ENCODE data around the gene HIVEP1. TPM values are rescaled to one million over a fixed set of nuclear protein-coding genes. Genes with fewer than 3 reads are reported as not detected.

Gene HIVEP1
- total and polyA plus RNA-seq, 2 of the 8 experiments (the other 6 are each of a cell fraction or from before 2014, with no cell fraction given), result 22.6 to 23.1 TPM

- no peak overlapping the region for H3K4ac ChIP-seq (replicated peaks; ENCODE audit: insufficient read length, low read depth, low read length)
- H4K91ac ChIP-seq (replicated peaks; ENCODE audit: insufficient read length, low read length), result no peak overlapping the region
- peaks cover 3 to 5% of the 10 kb centered on the region in 2 experiments for H4K20me1 ChIP-seq (replicated peaks in 1 of 2; ENCODE audit: control insufficient read depth in 1 of 2, insufficient read depth in 2 of 2, low read length in 2 of 2)
- no peak overlapping the region for H2BK20ac ChIP-seq (ENCODE audit: low read length)
- no peak overlapping the region for H3K27ac ChIP-seq (ENCODE audit: low read depth, low read length)
- peaks cover 0 to 10% (median 6%) of the 10 kb centered on the region in 4 experiments; a peak in 3 of 7 replicates for H3K4me1 ChIP-seq (replicated peaks in 1 of 4; ENCODE audit: control insufficient read depth in 3 of 4, insufficient read depth in 4 of 4, low read length in 3 of 4)
- no peak overlapping the region for H3K18ac ChIP-seq (ENCODE audit: extremely low read depth, low read length)
- no peaks in the 10 kb centered on the region for H3K9me3 ChIP-seq (ENCODE audit: insufficient read depth in 2 of 2, low read depth in 1 of 2, low read length in 1 of 2)
- POLR2A ChIA-PET (ENCODE audit: partially characterized antibody), result interaction anchor here (0.6 kb wide), 1 partner anchor 15 kb away, joined by 3 read pairs; no protein-coding TSS in a partner anchor
- no peak overlapping the region for H2AFZ ChIP-seq (ENCODE audit: low read length)
- DNase-seq (ENCODE audit: low read depth in 1 of 2, low spot score in 2 of 2), result no peak
- no peak overlapping the region for H2BK120ac ChIP-seq (replicated peaks; ENCODE audit: low read depth, low read length)
- no peak overlapping the region for H3K14ac ChIP-seq (ENCODE audit: insufficient read length)
- no peaks in the 10 kb centered on the region for H3K23me2 ChIP-seq (ENCODE audit: low read depth, low read length)
- H3K27me3 ChIP-seq (replicated peaks in 1 of 4; ENCODE audit: control insufficient read depth in 3 of 4, extremely low read depth in 1 of 4, insufficient read depth in 3 of 4, low read length in 3 of 4), result no peaks in the 10 kb centered on the region
- no peak overlapping the region for H2BK15ac ChIP-seq (ENCODE audit: low read length)
- no peak overlapping the region for H3K9ac ChIP-seq (replicated peaks in 1 of 4; ENCODE audit: extremely low read depth in 1 of 4, low read depth in 3 of 4, low read length in 3 of 4)
- 90% methylated on average over 6 of the region's 6 CpGs; no CpG with 5 or more reads in 1 of the 2 experiments for WGBS, 2 experiments (ENCODE audit: extremely low coverage in 1 of 2, insufficient coverage in 1 of 2, insufficient read length in 1 of 2, insufficient replicate concordance in 2 of 2, low coverage in 1 of 2, low lambda C conversion rate in 2 of 2, missing lambda C conversion rate in 1 of 2)
- FAIRE-seq, result no peak
- H4K8ac ChIP-seq (ENCODE audit: extremely low read depth, insufficient read depth, low read length), result no peak overlapping the region
- H3K79me1 ChIP-seq (ENCODE audit: low read depth, low read length), result peaks cover 10% of the 10 kb centered on the region; the same call in 1 of the 2 replicates
- no peak overlapping the region for H2BK12ac ChIP-seq (ENCODE audit: low read depth, low read length)
- no peak overlapping the region for H3K4me3 ChIP-seq (ENCODE audit: extremely low read depth in 1 of 4, insufficient read depth in 2 of 4, low read depth in 3 of 4, low read length in 4 of 4)
- no peak overlapping the region for H3K56ac ChIP-seq (replicated peaks; ENCODE audit: insufficient read length, low read depth, low read length)
- no peak overlapping the region for H2AK5ac ChIP-seq (ENCODE audit: low read depth, low read length)
- peaks cover 6 to 93% of the 10 kb centered on the region in 2 experiments; a peak in 3 of 4 replicates for H3K79me2 ChIP-seq (ENCODE audit: control insufficient read depth in 1 of 2, insufficient read depth in 2 of 2, low read length in 2 of 2)
- H4K5ac ChIP-seq (ENCODE audit: insufficient read length, low read depth, low read length), result no peak overlapping the region
- CTCF ChIA-PET (ENCODE audit: partially characterized antibody), result no interaction called here
- no peak overlapping the region for H3K23ac ChIP-seq (ENCODE audit: insufficient read length)
- H3K4me2 ChIP-seq (ENCODE audit: insufficient read depth in 1 of 2, low read depth in 2 of 2, low read length in 2 of 2), result no peak overlapping the region
- H2BK5ac ChIP-seq (ENCODE audit: low read depth, low read length), result no peak overlapping the region
- H3K36me3 ChIP-seq (ENCODE audit: control insufficient read depth in 2 of 4, insufficient read depth in 4 of 4, low read length in 3 of 4), result no peaks in the 10 kb centered on the region; a peak in 1 of 8 replicates
- TF ChIP-seq TAF7 (optimal IDR thresholded peaks at IDR 0.05; ENCODE audit: borderline replicate concordance, low read depth, low read length), result no peak
- no peak for TF ChIP-seq CEBPB (IDR thresholded peaks at IDR 0.05; ENCODE audit: low read depth, low read length)
- TF ChIP-seq BRCA1 (IDR thresholded peaks at IDR 0.05; ENCODE audit: low read depth, low read length), result no peak
- no peak for TF ChIP-seq SIN3A (conservative IDR thresholded peaks at IDR 0.05 in 1 of 2, IDR thresholded peaks at IDR 0.05 in 1 of 2; ENCODE audit: low read depth in 1 of 2, low read length in 2 of 2)
- TF ChIP-seq TCF12 (IDR thresholded peaks at IDR 0.05; ENCODE audit: low read depth, low read length), result no peak
- TF ChIP-seq KDM4A (IDR thresholded peaks at IDR 0.05; ENCODE audit: low read depth, low read length, severe bottlenecking), result no peak
- TF ChIP-seq SIRT6 (IDR thresholded peaks at IDR 0.05; ENCODE audit: low read length), result no peak
- TF ChIP-seq HDAC2 (IDR thresholded peaks at IDR 0.05; ENCODE audit: borderline replicate concordance in 1 of 2, low read depth in 2 of 2, low read length in 2 of 2), result no peak
- no peak for TF ChIP-seq KDM1A (IDR thresholded peaks at IDR 0.05; ENCODE audit: borderline replicate concordance, low read length)
Observed at GRCh38 chr6:12068899-12069557, 56.9 kb downstream of the HIVEP1 start.
